ENCODE measurements around the gene GP9. TPM values are rescaled to one million over a fixed set of nuclear protein-coding genes. Genes with fewer than 3 reads are reported as not detected.

Gene GP9
- total RNA-seq, 2 experiments from 2014 or later = not detected

GRCh38 chr3:129070086-129070885 is 9.7 kb downstream of the GP9 start:
- ChIA-PET CTCF (interaction anchor here (0.9 to 11.2 kb wide), 10 partner anchors 8 to 247 kb away, joined by 3 to 103 read pairs (median 4); no protein-coding TSS in a partner anchor), POLR2A (interaction anchor here (0.5 to 1.2 kb wide), 3 partner anchors 30 to 79 kb away, joined by 3 read pairs; no protein-coding TSS in a partner anchor)
- Mint-ChIP-seq H3K4me3 (no peak overlapping the region), H3K27ac (no peak overlapping the region), H3K27me3 (no peaks in the 10 kb centered on the region), H3K4me1 (ENCODE audit: low read depth) (peaks cover 11% of the 10 kb centered on the region), H3K9me3 (peaks cover 5% of the 10 kb centered on the region), H3K36me3 (ENCODE audit: low read depth) (no peaks in the 10 kb centered on the region)
- intact Hi-C loops (cut with micrococcal nuclease) = no loop called here
- ATAC-seq (peak; percentile 37), DNase-seq (no peak)
- TF ChIP-seq CTCF (IDR thresholded peaks at IDR 0.05) = no peak

DNA sequence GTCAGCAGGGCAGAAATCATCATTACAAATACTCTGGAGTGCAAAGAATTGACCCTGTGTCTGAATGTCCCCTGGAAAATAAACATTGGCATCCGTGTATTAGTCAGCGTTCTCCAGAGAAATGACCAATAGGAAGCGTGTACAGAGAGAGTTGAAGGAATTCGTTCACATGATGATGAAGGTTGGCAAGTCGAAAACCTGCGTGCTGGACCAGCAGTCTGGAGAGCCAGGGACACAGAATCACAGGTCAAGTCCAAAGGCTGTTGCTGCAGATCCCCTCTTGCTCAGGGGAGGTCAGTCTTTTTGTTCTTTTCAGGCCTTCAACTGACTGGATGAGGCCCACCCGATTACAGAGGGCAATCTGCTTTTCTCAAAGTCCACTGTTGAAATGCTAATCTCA is 16.6 kb downstream of the GP9 start:
- intact Hi-C loops (cut with micrococcal nuclease) = no loop called here
- ATAC-seq (no peak), DNase-seq (no peak)
- no peak for TF ChIP-seq CTCF (IDR thresholded peaks at IDR 0.05)
- Mint-ChIP-seq H3K27me3 (no peaks in the 10 kb centered on the region), H3K4me1 (ENCODE audit: low read depth) (peaks cover 6% of the 10 kb centered on the region), H3K27ac (no peak overlapping the region), H3K36me3 (ENCODE audit: low read depth) (no peaks in the 10 kb centered on the region), H3K4me3 (no peak overlapping the region), H3K9me3 (no peaks in the 10 kb centered on the region)
- CTCF ChIA-PET = interaction anchor here (2.3 kb wide), 1 partner anchor 8 kb away, joined by 6 read pairs; no protein-coding TSS in a partner anchor
- POLR2A ChIA-PET = no interaction called here

GRCh38 chr3:129078510-129078909 is 17.9 kb downstream of the GP9 start:
- no peaks in the 10 kb centered on the region for H3K36me3 Mint-ChIP-seq (ENCODE audit: low read depth)
- ChIA-PET CTCF (interaction anchor here (1.3 to 2.3 kb wide), 2 partner anchors 9 to 25 kb away, joined by 5 to 6 read pairs; no protein-coding TSS in a partner anchor), POLR2A (interaction anchor here (1.0 kb wide), 1 partner anchor 10 kb away, joined by 4 read pairs; no protein-coding TSS in a partner anchor)
- H3K27ac Mint-ChIP-seq = no peak overlapping the region
- intact Hi-C loops (cut with micrococcal nuclease) = no loop called here
- H3K27me3 Mint-ChIP-seq = no peaks in the 10 kb centered on the region
- DNase-seq = no peak
- H3K9me3 Mint-ChIP-seq = no peaks in the 10 kb centered on the region
- TF ChIP-seq CTCF (IDR thresholded peaks at IDR 0.05) = no peak
- H3K4me3 Mint-ChIP-seq = no peak overlapping the region
- H3K4me1 Mint-ChIP-seq (ENCODE audit: low read depth) = peaks cover 8% of the 10 kb centered on the region
- ATAC-seq = no peak

DNA sequence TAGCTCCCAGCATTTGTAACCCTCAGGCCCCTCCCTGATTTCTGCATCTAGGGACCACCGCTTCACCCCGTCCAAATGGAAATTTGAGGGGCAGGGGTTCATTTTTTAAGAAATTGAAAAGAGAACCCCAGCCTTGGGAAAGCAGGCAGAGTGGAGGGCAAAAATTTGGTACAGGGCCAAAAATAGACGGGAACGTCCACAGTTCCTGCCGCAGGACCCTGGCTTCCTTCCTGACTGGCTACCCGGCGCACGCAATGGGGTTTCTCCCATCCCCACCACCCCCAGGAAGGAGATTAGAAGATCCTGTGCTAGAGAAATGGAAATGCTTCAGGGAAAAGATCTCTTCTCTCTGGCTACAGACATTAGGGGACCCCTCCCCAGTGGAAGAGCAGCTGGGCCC is 20.9 kb downstream of the GP9 start:
- CTCF ChIA-PET = interaction anchor here (1.1 kb wide), 1 partner anchor 111 kb away, joined by 6 read pairs; no protein-coding TSS in a partner anchor
- intact Hi-C loops (cut with micrococcal nuclease) = no loop called here

More for the DNA sequence above, 20.9 kb downstream of the GP9 start:
- no peak for TF ChIP-seq CTCF (IDR thresholded peaks at IDR 0.05)
- Mint-ChIP-seq H3K4me1 (ENCODE audit: low read depth) (peaks cover 8% of the 10 kb centered on the region), H3K9me3 (no peaks in the 10 kb centered on the region), H3K27ac (no peak overlapping the region), H3K36me3 (ENCODE audit: low read depth) (no peaks in the 10 kb centered on the region), H3K4me3 (no peak overlapping the region), H3K27me3 (no peaks in the 10 kb centered on the region)
- ATAC-seq (no peak), DNase-seq (no peak)
- POLR2A ChIA-PET = no interaction called here
